Daoy (cell line): ENCODE results near the gene C1orf210. TPM values are rescaled to one million over a fixed set of nuclear protein-coding genes. Genes with fewer than 3 reads are reported as not detected.

Source experiments
- DNase-seq: peaks from one replicate; pipeline ENCODE4 v3.0.0-alpha.2; 2015; ENCODE audit warnings: low read depth
- total RNA-seq: library from RNA; depleted of rRNA; stranded (reverse); fragments of >200 nt; shearing (Covaris generic); gene quantifications from 2 replicates; pipeline ENCODE4 v1.2.3, GENCODE V29; 2014

The C1orf210 gene
- total RNA-seq, 1 experiment from 2014 or later, result not detected

- DNase-seq, result no peak
Measured at GRCh38 chr1:43294761-43295160, 9.4 kb upstream of the C1orf210 start.

GRCh38 chr1:43293896-43294760 lies 8.7 kb upstream of the C1orf210 start:
- peak; percentile 53 for DNase-seq

- no peak for DNase-seq
Measured at GRCh38 chr1:43293176-43293575, 7.8 kb upstream of the C1orf210 start.

GRCh38 chr1:43292679-43293078 lies 7.3 kb upstream of the C1orf210 start:
- no peak for DNase-seq

GRCh38 chr1:43292216-43292615 lies 6.8 kb upstream of the C1orf210 start:
- DNase-seq, result no peak

GRCh38 chr1:43288785-43289706 lies 3.7 kb upstream of the C1orf210 start:
- no peak for DNase-seq

- no peak for DNase-seq
Measured at GRCh38 chr1:43288058-43288784, 2.8 kb upstream of the C1orf210 start.

- no peak for DNase-seq
Measured at GRCh38 chr1:43286533-43286932, 1.2 kb upstream of the C1orf210 start.

- DNase-seq, result no peak
Measured at GRCh38 chr1:43286115-43286514, 734 bp upstream of the C1orf210 start.

GRCh38 chr1:43284546-43285110 lies 753 bp downstream of the C1orf210 start:
- no peak for DNase-seq

GRCh38 chr1:43284065-43284464 lies 1.3 kb downstream of the C1orf210 start:
- DNase-seq, result no peak

GRCh38 chr1:43282220-43283195 lies 2.9 kb downstream of the C1orf210 start:
- no peak for DNase-seq

GRCh38 chr1:43280692-43281091 lies 4.7 kb downstream of the C1orf210 start:
- no peak for DNase-seq

- no peak for DNase-seq
Measured at GRCh38 chr1:43279666-43280065, 5.7 kb downstream of the C1orf210 start.

GRCh38 chr1:43279161-43279560 lies 6.2 kb downstream of the C1orf210 start:
- no peak for DNase-seq

- no peak for DNase-seq
Measured at GRCh38 chr1:43277116-43277876, 8.1 kb downstream of the C1orf210 start.

GRCh38 chr1:43276673-43277072 lies 8.7 kb downstream of the C1orf210 start:
- no peak for DNase-seq

- no peak for DNase-seq
Measured at GRCh38 chr1:43275826-43276620, 9.4 kb downstream of the C1orf210 start.

GRCh38 chr1:43274804-43275180 lies 10.6 kb downstream of the C1orf210 start:
- no peak for DNase-seq
